Islet precursor cell (in vitro differentiated cells): ENCODE measurements around the gene HERPUD1.
"Not testable (repeated sequence)": the region's sequence is repeated elsewhere in the genome, so short reads cannot be mapped to it uniquely, and the experiment has no call there.

Experiments used
- DNase-seq: peaks from one replicate; pipeline ENCODE4 v3.0.0-alpha.2; 2018

Gene HERPUD1

GRCh38 chr16:56931892-56932720 lies at the start of gene HERPUD1:
HERPUD1 (plus strand) TSS chr16:56932142; CDS start chr16:56932245, 103 bp downstream.
- DNase-seq, result peak; percentile 99

GRCh38 chr16:56883586-56883985 lies 48.4 kb upstream of the HERPUD1 start:
- no peak for DNase-seq

- no peak for DNase-seq
Observed at GRCh38 chr16:56884026-56884582, 47.8 kb upstream of the HERPUD1 start.

GRCh38 chr16:56884929-56885328 lies 47.0 kb upstream of the HERPUD1 start:
- DNase-seq, result not testable (repeated sequence)

GRCh38 chr16:56885446-56886162 lies 46.3 kb upstream of the HERPUD1 start:
- no peak for DNase-seq

GRCh38 chr16:56886296-56886695 lies 45.6 kb upstream of the HERPUD1 start:
- DNase-seq, result no peak

GRCh38 chr16:56886826-56887225 lies 45.1 kb upstream of the HERPUD1 start:
- DNase-seq, result no peak

- no peak for DNase-seq
Observed at GRCh38 chr16:56888806-56889205, 43.1 kb upstream of the HERPUD1 start.

- DNase-seq, result peak; percentile 74
Observed at GRCh38 chr16:56889206-56889605, 42.7 kb upstream of the HERPUD1 start.

- DNase-seq, result no peak
Observed at GRCh38 chr16:56891685-56892084, 40.3 kb upstream of the HERPUD1 start.

- no peak for DNase-seq
Observed at GRCh38 chr16:56892705-56893104, 39.2 kb upstream of the HERPUD1 start.

GRCh38 chr16:56894331-56894917 lies 37.5 kb upstream of the HERPUD1 start:
- DNase-seq, result peak; percentile 61

- DNase-seq, result no peak
Observed at GRCh38 chr16:56895813-56896212, 36.1 kb upstream of the HERPUD1 start.

- DNase-seq, result no peak
Observed at GRCh38 chr16:56896244-56896643, 35.7 kb upstream of the HERPUD1 start.

GRCh38 chr16:56897026-56897799 lies 34.7 kb upstream of the HERPUD1 start:
- DNase-seq, result no peak

- DNase-seq, result no peak
Observed at GRCh38 chr16:56898847-56899246, 33.1 kb upstream of the HERPUD1 start.

- DNase-seq, result no peak
Observed at GRCh38 chr16:56903866-56904265, 28.1 kb upstream of the HERPUD1 start.

GRCh38 chr16:56907401-56907800 lies 24.5 kb upstream of the HERPUD1 start:
- no peak for DNase-seq

GRCh38 chr16:56909527-56909979 lies 22.4 kb upstream of the HERPUD1 start:
- no peak for DNase-seq

- DNase-seq, result no peak
Observed at GRCh38 chr16:56910112-56910511, 21.8 kb upstream of the HERPUD1 start.

GRCh38 chr16:56910654-56911539 lies 21.0 kb upstream of the HERPUD1 start:
- DNase-seq, result peak; percentile 80
